HEK293 (cell line): Measurements from ENCODE around the gene GPRC5D.

ENCODE experiments used
- GLIS2 ChIP-seq: fragments of 450-650 bp; formaldehyde crosslinking; IDR thresholded peaks from 2 replicates; pipeline ENCODE4 v1.5.1; 2016; ENCODE audit warnings: missing biosample characterization, missing genetic modification characterization
- HOXA7 ChIP-seq: sonication (generic); formaldehyde crosslinking; IDR thresholded peaks from 2 replicates; pipeline ENCODE4 v1.8.1; 2022; ENCODE audit warnings: missing genetic modification reagents, borderline replicate concordance
- HOXC10 ChIP-seq: sonication (generic); formaldehyde crosslinking; IDR thresholded peaks from 2 replicates; pipeline ENCODE4 v1.8.1; 2023; ENCODE audit warnings: mild to moderate bottlenecking, missing genetic modification reagents
- KLF16 ChIP-seq: fragments of 450-650 bp; formaldehyde crosslinking; IDR thresholded peaks from 2 replicates; pipeline ENCODE4 v1.5.1; 2017; ENCODE audit warnings: missing biosample characterization, missing genetic modification characterization
- KLF17 ChIP-seq: fragments of 450-650 bp; formaldehyde crosslinking; IDR thresholded peaks from 2 replicates; pipeline ENCODE4 v1.5.1; 2016; ENCODE audit warnings: missing biosample characterization, missing genetic modification characterization
- RBAK ChIP-seq: fragments of 450-650 bp; formaldehyde crosslinking; IDR thresholded peaks from 2 replicates; pipeline ENCODE4 v1.5.1; 2016; ENCODE audit warnings: missing biosample characterization, missing genetic modification characterization
- SP2 ChIP-seq: fragments of 450-650 bp; formaldehyde crosslinking; IDR thresholded peaks from 2 replicates; pipeline ENCODE4 v1.5.1; 2016; ENCODE audit warnings: missing biosample characterization, missing genetic modification characterization
- ZBTB17 ChIP-seq: fragments of 450-650 bp; formaldehyde crosslinking; IDR thresholded peaks from 2 replicates; pipeline ENCODE4 v1.5.1; 2016; ENCODE audit warnings: missing biosample characterization, missing genetic modification characterization
- ZBTB20 ChIP-seq: fragments of 450-650 bp; formaldehyde crosslinking; IDR thresholded peaks from 2 replicates; pipeline ENCODE4 v1.5.1; 2016; ENCODE audit warnings: missing biosample characterization, missing genetic modification characterization
- ZBTB48 ChIP-seq: fragments of 450-650 bp; formaldehyde crosslinking; IDR thresholded peaks from 2 replicates; pipeline ENCODE4 v1.5.1; 2016; ENCODE audit warnings: missing biosample characterization, missing genetic modification characterization
- ZBTB7A ChIP-seq: fragments of 450-650 bp; formaldehyde crosslinking; IDR thresholded peaks from 2 replicates; pipeline ENCODE4 v1.5.1; 2016; ENCODE audit warnings: low read depth, missing biosample characterization, missing genetic modification characterization
- ZFHX2 ChIP-seq: fragments of 450-650 bp; formaldehyde crosslinking; conservative IDR thresholded peaks from 2 replicates; pipeline ENCODE4 v1.5.1; 2016; ENCODE audit warnings: missing biosample characterization, missing genetic modification characterization
- ZFP37 ChIP-seq: fragments of 450-650 bp; formaldehyde crosslinking; IDR thresholded peaks from 2 replicates; pipeline ENCODE4 v1.5.1; 2016; ENCODE audit warnings: missing biosample characterization, missing genetic modification characterization
- ZNF148 ChIP-seq: fragments of 450-650 bp; formaldehyde crosslinking; IDR thresholded peaks from 2 replicates; pipeline ENCODE4 v1.5.0; 2017; ENCODE audit warnings: missing biosample characterization, missing genetic modification characterization, borderline replicate concordance
- ZNF169 ChIP-seq: fragments of 450-650 bp; formaldehyde crosslinking; IDR thresholded peaks from 2 replicates; pipeline ENCODE4 v1.5.1; 2016; ENCODE audit warnings: missing biosample characterization, missing genetic modification characterization
- ZNF175 ChIP-seq: fragments of 450-650 bp; formaldehyde crosslinking; IDR thresholded peaks from 2 replicates; pipeline ENCODE4 v1.5.1; 2016; ENCODE audit warnings: missing biosample characterization, missing genetic modification characterization
- ZNF19 ChIP-seq: fragments of 450-650 bp; formaldehyde crosslinking; IDR thresholded peaks from 2 replicates; pipeline ENCODE4; 2016; ENCODE audit warnings: missing biosample characterization, missing genetic modification characterization, low read depth
- ZNF214 ChIP-seq: fragments of 450-650 bp; formaldehyde crosslinking; IDR thresholded peaks from 2 replicates; pipeline ENCODE4 v1.5.1; 2017; ENCODE audit warnings: missing biosample characterization, mild to moderate bottlenecking, missing genetic modification characterization, borderline replicate concordance
- ZNF23 ChIP-seq: fragments of 450-650 bp; formaldehyde crosslinking; IDR thresholded peaks from 2 replicates; pipeline ENCODE4 v1.5.1; 2016; ENCODE audit warnings: missing biosample characterization, missing genetic modification characterization, borderline replicate concordance
- ZNF37A ChIP-seq: fragments of 450-650 bp; IDR thresholded peaks from 2 replicates; pipeline ENCODE4 v1.5.1; 2018; ENCODE audit warnings: missing biosample characterization, missing genetic modification characterization
- ZNF518A ChIP-seq: fragments of 450-650 bp; formaldehyde crosslinking; conservative IDR thresholded peaks from 2 replicates; pipeline ENCODE4 v1.5.1; 2016; ENCODE audit warnings: low read depth, missing biosample characterization, missing genetic modification characterization
- ZNF544 ChIP-seq: fragments of 450-650 bp; formaldehyde crosslinking; IDR thresholded peaks from 2 replicates; pipeline ENCODE4 v1.5.0; 2017; ENCODE audit warnings: missing biosample characterization, missing genetic modification characterization
- ZNF548 ChIP-seq: fragments of 450-650 bp; formaldehyde crosslinking; IDR thresholded peaks from 2 replicates; pipeline ENCODE4 v1.5.1; 2016; ENCODE audit warnings: missing biosample characterization, missing genetic modification characterization
- ZNF558 ChIP-seq: fragments of 450-650 bp; formaldehyde crosslinking; IDR thresholded peaks from 2 replicates; pipeline ENCODE4 v1.5.1; 2016; ENCODE audit warnings: missing biosample characterization, missing genetic modification characterization
- ZNF560 ChIP-seq: fragments of 450-650 bp; formaldehyde crosslinking; IDR thresholded peaks from 2 replicates; pipeline ENCODE4 v1.5.1; 2017; ENCODE audit warnings: missing biosample characterization, missing genetic modification characterization, borderline replicate concordance
- ZNF571 ChIP-seq: fragments of 450-650 bp; formaldehyde crosslinking; IDR thresholded peaks from 2 replicates; pipeline ENCODE4 v1.5.0; 2017; ENCODE audit warnings: missing biosample characterization, missing genetic modification characterization
- ZNF600 ChIP-seq: fragments of 450-650 bp; formaldehyde crosslinking; IDR thresholded peaks from 2 replicates; pipeline ENCODE4 v1.5.1; 2016; ENCODE audit warnings: missing biosample characterization, missing genetic modification characterization
- ZNF658 ChIP-seq: fragments of 450-650 bp; formaldehyde crosslinking; IDR thresholded peaks from 2 replicates; pipeline ENCODE4; 2016; ENCODE audit warnings: missing biosample characterization, missing genetic modification characterization
- ZNF664 ChIP-seq: fragments of 450-650 bp; formaldehyde crosslinking; IDR thresholded peaks from 2 replicates; pipeline ENCODE4 v1.5.1; 2016; ENCODE audit warnings: missing biosample characterization, missing genetic modification characterization
- ZNF704 ChIP-seq: fragments of 450-650 bp; formaldehyde crosslinking; IDR thresholded peaks from 2 replicates; pipeline ENCODE4 v1.5.1; 2016; ENCODE audit warnings: missing biosample characterization, missing genetic modification characterization
- ZNF707 ChIP-seq: fragments of 450-650 bp; formaldehyde crosslinking; IDR thresholded peaks from 2 replicates; pipeline ENCODE4 v1.5.1; 2016; ENCODE audit warnings: missing biosample characterization, missing genetic modification characterization
- ZNF777 ChIP-seq: fragments of 450-650 bp; formaldehyde crosslinking; IDR thresholded peaks from 2 replicates; pipeline ENCODE4 v1.5.1; 2017; ENCODE audit warnings: missing biosample characterization, missing genetic modification characterization, borderline replicate concordance
- ZNF785 ChIP-seq: fragments of 450-650 bp; formaldehyde crosslinking; IDR thresholded peaks from 2 replicates; pipeline ENCODE4 v1.5.1; 2016; ENCODE audit warnings: missing biosample characterization, missing genetic modification characterization
- ZNF792 ChIP-seq: fragments of 450-650 bp; formaldehyde crosslinking; IDR thresholded peaks from 2 replicates; pipeline ENCODE4 v1.5.1; 2016; ENCODE audit warnings: missing biosample characterization, missing genetic modification characterization

Gene GPRC5D

GRCh38 chr12:12901158-12901791 is 50.7 kb downstream of the GPRC5D start (continued):
- TF ChIP-seq ZNF518A (tag by site-specific recombination): no peak
- peak; percentile 81 for TF ChIP-seq ZBTB17 (tag by site-specific recombination)
- TF ChIP-seq GLIS2 (tag by site-specific recombination): no peak
- no peak for TF ChIP-seq ZNF169 (tag by site-specific recombination)
- no peak for TF ChIP-seq ZNF548 (tag by site-specific recombination)
- no peak for TF ChIP-seq ZNF560 (tag by site-specific recombination)
- no peak for TF ChIP-seq ZNF23 (tag by site-specific recombination)
- no peak for TF ChIP-seq ZNF544
- no peak for TF ChIP-seq ZNF704 (tag by site-specific recombination)
- no peak for TF ChIP-seq ZNF792 (tag by site-specific recombination)
- TF ChIP-seq KLF16: no peak; the same call in 1 of the 2 replicates
- no peak for TF ChIP-seq ZNF777
- no peak for TF ChIP-seq ZNF664 (tag by site-specific recombination)
- TF ChIP-seq ZNF19 (tag by site-specific recombination): no peak
- TF ChIP-seq ZFP37 (tag by site-specific recombination): no peak
- TF ChIP-seq HOXA7 (CRISPR knock-in tag): no peak
- no peak for TF ChIP-seq ZBTB7A (tag by site-specific recombination)
- TF ChIP-seq HOXC10 (CRISPR knock-in tag): no peak
- TF ChIP-seq ZNF785: no peak
- no peak for TF ChIP-seq ZNF214 (tag by site-specific recombination)
- no peak for TF ChIP-seq ZNF707
- no peak for TF ChIP-seq ZNF658 (tag by site-specific recombination)
- TF ChIP-seq SP2 (tag by site-specific recombination): no peak
- no peak for TF ChIP-seq ZNF558 (tag by site-specific recombination)
- TF ChIP-seq ZNF37A (tag by site-specific recombination): no peak
- 0 out of 2 replicates have a peak, but pooled peaks have one; percentile 11 for TF ChIP-seq ZFHX2 (tag by site-specific recombination)
- TF ChIP-seq ZBTB48: no peak
- TF ChIP-seq ZNF600 (tag by site-specific recombination): peak; percentile 70
- peak; percentile 62 for TF ChIP-seq KLF17
- no peak for TF ChIP-seq ZNF148 (tag by site-specific recombination)
- TF ChIP-seq ZNF571 (tag by site-specific recombination): no peak
- TF ChIP-seq RBAK (tag by site-specific recombination): no peak
- TF ChIP-seq ZBTB20 (tag by site-specific recombination): no peak
- no peak for TF ChIP-seq ZNF175 (tag by site-specific recombination)
